Parathyroid adenoma (tissue), 2 donors: ENCODE measurements around the gene CALCB.

Experiments
- H2AFZ ChIP-seq: fragments of 300-600 bp; sonication (generic); one replicate; pipeline ENCODE4 v1.7.0; 2017; ENCODE audit warnings: antibody characterized with exemption, mild to moderate bottlenecking
- H3K27ac ChIP-seq: fragments of 300-600 bp; sonication (generic); one replicate; pipeline ENCODE4 v1.7.0; 2017
- H3K27me3 ChIP-seq: fragments of 300-600 bp; sonication (generic); one replicate; pipeline ENCODE4 v1.7.0; 2017; ENCODE audit warnings: low read length; ENCODE audit not compliant: control insufficient read depth, insufficient read depth
- H3K36me3 ChIP-seq: fragments of 300-600 bp; sonication (generic); one replicate; pipeline ENCODE4 v1.7.0; 2017; ENCODE audit warnings: low read length; ENCODE audit not compliant: control insufficient read depth, insufficient read depth
- H3K4me1 ChIP-seq: fragments of 300-600 bp; sonication (generic); one replicate; pipeline ENCODE4 v1.7.0; 2017; ENCODE audit warnings: control low read depth
- H3K4me2 ChIP-seq: fragments of 300-600 bp; sonication (generic); one replicate; pipeline ENCODE4 v1.7.0; 2017; ENCODE audit warnings: low read length
- H3K4me3 ChIP-seq: fragments of 300-600 bp; sonication (generic); one replicate; pipeline ENCODE4 v1.7.0; 2017; ENCODE audit warnings: low read depth, low read length
- H3K79me2 ChIP-seq: fragments of 300-600 bp; sonication (generic); one replicate; pipeline ENCODE4 v1.7.0; 2017; ENCODE audit warnings: control low read depth
- H3K9ac ChIP-seq: fragments of 300-600 bp; sonication (generic); one replicate; pipeline ENCODE4 v1.7.0; 2017; ENCODE audit warnings: mild to moderate bottlenecking
- H3K9me3 ChIP-seq: fragments of 300-600 bp; sonication (generic); one replicate; pipeline ENCODE4 v1.7.0; 2017; ENCODE audit warnings: low read length; ENCODE audit not compliant: control insufficient read depth
- CTCF ChIP-seq: fragments of 300-600 bp; sonication (generic); IDR thresholded peaks from one replicate; pipeline ENCODE4 v1.7.0; 2017; ENCODE audit warnings: antibody characterized with exemption, mild to moderate bottlenecking
- donor health status: primary hyperparathyroidism.

Gene CALCB

GRCh38 chr11:15095736-15096228 is 22.4 kb downstream of the CALCB start:
- no peaks in the 10 kb centered on the region for H3K27me3 ChIP-seq
- TF ChIP-seq CTCF = no peak
- H2AFZ ChIP-seq = no peak overlapping the region
- no peak overlapping the region for H3K4me3 ChIP-seq
- no peaks in the 10 kb centered on the region for H3K79me2 ChIP-seq
- H3K4me1 ChIP-seq = no peaks in the 10 kb centered on the region
- H3K9ac ChIP-seq = no peak overlapping the region
- no peaks in the 10 kb centered on the region for H3K9me3 ChIP-seq
- no peak overlapping the region for H3K4me2 ChIP-seq
- H3K27ac ChIP-seq = no peak overlapping the region
- H3K36me3 ChIP-seq = no peaks in the 10 kb centered on the region

GRCh38 chr11:15097411-15097810 is 24.0 kb downstream of the CALCB start:
- H3K4me2 ChIP-seq = no peak overlapping the region
- H3K36me3 ChIP-seq = no peaks in the 10 kb centered on the region
- no peaks in the 10 kb centered on the region for H3K79me2 ChIP-seq
- H2AFZ ChIP-seq = no peak overlapping the region
- no peak overlapping the region for H3K4me3 ChIP-seq
- no peaks in the 10 kb centered on the region for H3K27me3 ChIP-seq
- no peak overlapping the region for H3K27ac ChIP-seq
- H3K4me1 ChIP-seq = no peaks in the 10 kb centered on the region
- no peak overlapping the region for H3K9ac ChIP-seq
- no peaks in the 10 kb centered on the region for H3K9me3 ChIP-seq
- TF ChIP-seq CTCF = no peak

- no peaks in the 10 kb centered on the region for H3K36me3 ChIP-seq
- H3K9me3 ChIP-seq = no peaks in the 10 kb centered on the region
- H3K79me2 ChIP-seq = no peaks in the 10 kb centered on the region
- no peak overlapping the region for H3K27ac ChIP-seq
- H3K4me1 ChIP-seq = no peaks in the 10 kb centered on the region
- no peak for TF ChIP-seq CTCF
- no peak overlapping the region for H3K4me2 ChIP-seq
- no peak overlapping the region for H3K9ac ChIP-seq
- H2AFZ ChIP-seq = no peak overlapping the region
- no peak overlapping the region for H3K4me3 ChIP-seq
- no peaks in the 10 kb centered on the region for H3K27me3 ChIP-seq
These were observed 25.9 kb downstream of the CALCB start for GRCh38 chr11:15099267-15099666.

GRCh38 chr11:15101072-15101709 is 27.8 kb downstream of the CALCB start:
- no peak overlapping the region for H3K9ac ChIP-seq

More at GRCh38 chr11:15101072-15101709, 27.8 kb downstream of the CALCB start:
- Histone ChIP-seq H2AFZ (peak overlapping the region; percentile 69), H3K27me3 (no peaks in the 10 kb centered on the region), H3K4me3 (no peak overlapping the region), H3K9me3 (no peaks in the 10 kb centered on the region), H3K4me1 (no peaks in the 10 kb centered on the region), H3K36me3 (no peaks in the 10 kb centered on the region), H3K4me2 (no peak overlapping the region), H3K79me2 (no peaks in the 10 kb centered on the region), H3K27ac (no peak overlapping the region)
- TF ChIP-seq CTCF = peak; percentile 82
